OCI-LY1 (cell line): ENCODE results near the gene TADA3.

ENCODE experiments used
- EZH2 ChIP-seq: fragments of 200-600 bp; sonication (generic), shearing (Covaris generic); IDR thresholded peaks from 2 replicates; pipeline ENCODE4 v1.8.0; 2017; ENCODE audit warnings: borderline replicate concordance, mixed run types, mild to moderate bottlenecking, antibody characterized with exemption, low read length, moderate library complexity, mixed read lengths
- TF ChIP-seq, protein P1 (sequence below): fragments of 200-600 bp; sonication (generic), shearing (Covaris generic); IDR thresholded peaks from 2 replicates; pipeline ENCODE4 v1.5.1; 2017; ENCODE audit warnings: mild to moderate bottlenecking, antibody characterized with exemption, low read length, moderate library complexity, mixed read lengths

DNA sequence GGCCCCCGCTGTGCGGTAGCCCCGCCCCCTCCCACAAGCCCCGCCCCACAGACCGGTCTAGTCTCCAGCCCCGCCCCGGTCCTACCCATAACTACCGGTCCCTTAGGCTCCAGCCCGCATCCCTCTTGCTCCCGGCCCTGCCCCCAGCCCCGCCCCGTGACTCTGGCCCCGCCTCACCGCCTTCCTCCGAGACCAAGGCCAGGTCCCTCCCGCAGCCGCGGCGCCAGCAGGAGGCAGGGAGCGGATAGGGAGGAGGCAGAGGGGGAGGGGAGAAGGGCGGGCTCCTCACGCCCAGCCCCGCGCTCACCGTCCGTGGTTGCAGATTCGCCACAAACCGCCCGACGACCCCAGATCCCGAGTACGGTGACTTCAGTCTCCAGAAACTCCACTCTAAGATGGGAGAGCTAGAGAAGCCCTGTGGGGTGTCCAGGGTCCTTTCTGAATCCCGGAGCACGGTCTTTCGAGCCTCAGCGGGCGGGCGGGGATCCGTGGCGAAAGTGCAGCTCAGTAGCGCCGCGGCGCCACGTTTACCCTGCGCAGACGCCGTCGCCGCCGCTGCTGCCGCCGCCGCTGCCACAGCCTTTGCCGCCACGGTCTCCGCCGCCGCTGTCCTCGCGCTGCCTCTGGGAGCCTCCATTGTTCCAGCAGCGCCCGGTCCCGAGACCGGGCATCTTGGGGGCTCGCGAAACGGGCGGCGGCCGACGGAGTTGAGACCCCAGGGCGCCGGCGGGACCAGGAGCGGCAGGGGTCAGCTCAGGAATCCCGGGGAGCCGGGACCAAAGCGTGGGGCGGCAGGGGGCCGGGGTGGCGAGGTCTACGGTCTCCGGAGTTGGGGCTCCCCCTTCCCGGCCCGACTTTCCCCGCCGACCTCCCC is 60.8 kb downstream of the TADA3 start, which contains the start of gene BRPF1:
- TF ChIP-seq, protein P1, sequence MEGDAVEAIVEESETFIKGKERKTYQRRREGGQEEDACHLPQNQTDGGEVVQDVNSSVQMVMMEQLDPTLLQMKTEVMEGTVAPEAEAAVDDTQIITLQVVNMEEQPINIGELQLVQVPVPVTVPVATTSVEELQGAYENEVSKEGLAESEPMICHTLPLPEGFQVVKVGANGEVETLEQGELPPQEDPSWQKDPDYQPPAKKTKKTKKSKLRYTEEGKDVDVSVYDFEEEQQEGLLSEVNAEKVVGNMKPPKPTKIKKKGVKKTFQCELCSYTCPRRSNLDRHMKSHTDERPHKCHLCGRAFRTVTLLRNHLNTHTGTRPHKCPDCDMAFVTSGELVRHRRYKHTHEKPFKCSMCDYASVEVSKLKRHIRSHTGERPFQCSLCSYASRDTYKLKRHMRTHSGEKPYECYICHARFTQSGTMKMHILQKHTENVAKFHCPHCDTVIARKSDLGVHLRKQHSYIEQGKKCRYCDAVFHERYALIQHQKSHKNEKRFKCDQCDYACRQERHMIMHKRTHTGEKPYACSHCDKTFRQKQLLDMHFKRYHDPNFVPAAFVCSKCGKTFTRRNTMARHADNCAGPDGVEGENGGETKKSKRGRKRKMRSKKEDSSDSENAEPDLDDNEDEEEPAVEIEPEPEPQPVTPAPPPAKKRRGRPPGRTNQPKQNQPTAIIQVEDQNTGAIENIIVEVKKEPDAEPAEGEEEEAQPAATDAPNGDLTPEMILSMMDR: no peak
- TF ChIP-seq EZH2: no peak
